WI38 (cell line): ENCODE measurements around the gene EEF1A1.

ENCODE experiments used
- H3K4me3 ChIP-seq: 2 replicates; pipeline ENCODE4 v1.5.1; 2011; ENCODE audit warnings: low read depth, mild to moderate bottlenecking, control low read depth, low read length
- CTCF ChIP-seq: IDR thresholded peaks from 2 replicates; pipeline ENCODE4 v1.5.1; 2012; ENCODE audit warnings: low read depth, mild to moderate bottlenecking, control low read depth, low read length

Gene EEF1A1

GRCh38 chr6:73516514-73517489, 4.0 kb downstream of the EEF1A1 start:
- no peak for TF ChIP-seq CTCF
- peak overlapping the region; percentile 57 for H3K4me3 ChIP-seq

GRCh38 chr6:73515204-73515655, 5.6 kb downstream of the EEF1A1 start:
- TF ChIP-seq CTCF: no peak
- H3K4me3 ChIP-seq: no peak overlapping the region

DNA sequence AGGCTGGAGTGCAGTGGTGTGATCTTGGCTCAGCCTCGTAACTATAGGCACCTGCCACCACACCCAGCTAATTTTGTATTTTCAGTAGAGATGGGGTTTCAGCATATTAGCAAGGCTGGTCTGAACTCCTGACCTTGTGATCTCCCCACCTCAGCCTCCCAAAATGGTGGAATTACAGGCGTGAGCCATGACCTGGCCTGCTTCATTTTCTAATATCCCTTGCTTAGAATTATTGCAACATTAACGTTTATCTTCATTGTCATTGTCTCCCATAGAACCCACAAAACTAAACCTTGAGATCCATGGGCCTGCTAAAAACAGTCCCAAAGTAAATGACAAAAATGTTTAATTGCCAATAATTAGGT, 6.1 kb downstream of the EEF1A1 start:
- H3K4me3 ChIP-seq: no peak overlapping the region

GRCh38 chr6:73513496-73513854, 7.4 kb downstream of the EEF1A1 start:
- TF ChIP-seq CTCF: no peak
- no peak overlapping the region for H3K4me3 ChIP-seq

More for the DNA sequence above, 6.1 kb downstream of the EEF1A1 start:
- TF ChIP-seq CTCF: no peak

- no peak overlapping the region for H3K4me3 ChIP-seq
- TF ChIP-seq CTCF: no peak
Measured at GRCh38 chr6:73511796-73512195, 9.0 kb downstream of the EEF1A1 start.

DNA sequence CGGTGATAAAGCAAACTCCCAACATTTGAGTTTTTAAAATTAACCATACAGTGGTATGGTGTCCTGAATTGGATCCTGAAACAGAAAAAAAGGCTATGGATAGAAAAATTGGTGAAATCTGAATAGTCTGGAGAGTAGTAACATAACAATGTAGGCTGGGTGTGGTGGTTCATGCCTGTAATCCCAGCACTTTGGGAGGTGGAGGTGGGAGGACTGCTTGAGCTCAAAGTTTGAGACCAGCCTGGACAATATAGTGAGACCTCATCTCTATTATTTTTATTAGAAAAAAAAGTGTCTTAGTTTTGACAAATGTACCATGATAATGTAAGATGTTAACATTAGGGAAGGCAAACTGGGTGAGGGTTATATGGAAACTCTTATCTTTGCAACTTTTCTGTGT, 11.0 kb downstream of the EEF1A1 start:
- H3K4me3 ChIP-seq: no peak overlapping the region
- TF ChIP-seq CTCF: no peak

- no peak for TF ChIP-seq CTCF
- H3K4me3 ChIP-seq: no peak overlapping the region
Measured at GRCh38 chr6:73508776-73509175, 12.1 kb downstream of the EEF1A1 start.
